Measurements from ENCODE around the gene INVS.
"Not testable (repeated sequence)": the region's sequence is repeated elsewhere in the genome, so short reads cannot be mapped to it uniquely, and the experiment has no call there.

Gene INVS

GRCh38 chr9:100091650-100092049 lies 7.4 kb upstream of the INVS start:
- DNase-seq: no peak
- no peak for TF ChIP-seq POLR2A (IDR thresholded peaks at IDR 0.05; ENCODE audit: low read length)
- no peak for TF ChIP-seq GATA1 (IDR thresholded peaks at IDR 0.05; ENCODE audit: low read depth, low read length)

GRCh38 chr9:100092066-100092465 lies 7.0 kb upstream of the INVS start:
- DNase-seq: peak in 1 of 2 experiments; percentile 32
- no peak for TF ChIP-seq GATA1 (IDR thresholded peaks at IDR 0.05; ENCODE audit: low read depth, low read length)
- no peak for TF ChIP-seq POLR2A (IDR thresholded peaks at IDR 0.05; ENCODE audit: low read length)

DNA sequence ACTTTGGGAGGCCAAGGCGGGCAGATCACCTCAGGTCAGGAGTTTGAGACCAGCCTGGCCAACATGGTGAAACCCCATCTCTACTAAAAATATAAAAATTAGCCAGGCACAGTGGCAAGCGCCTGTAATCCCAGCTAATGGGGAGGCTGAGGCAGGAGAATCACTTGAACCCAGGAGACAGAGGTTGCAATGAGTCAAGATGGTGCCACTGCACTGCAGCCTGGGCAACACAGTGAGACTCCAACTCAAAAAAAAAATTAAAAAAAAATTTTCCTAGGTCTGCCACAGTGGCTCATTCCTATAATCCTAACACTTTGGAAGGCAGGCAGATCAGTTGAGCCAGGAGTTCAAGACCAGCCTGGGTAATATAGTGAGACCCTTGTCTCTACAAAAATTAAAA lies 4.6 kb upstream of the INVS start:
- not testable (repeated sequence) for DNase-seq

DNA sequence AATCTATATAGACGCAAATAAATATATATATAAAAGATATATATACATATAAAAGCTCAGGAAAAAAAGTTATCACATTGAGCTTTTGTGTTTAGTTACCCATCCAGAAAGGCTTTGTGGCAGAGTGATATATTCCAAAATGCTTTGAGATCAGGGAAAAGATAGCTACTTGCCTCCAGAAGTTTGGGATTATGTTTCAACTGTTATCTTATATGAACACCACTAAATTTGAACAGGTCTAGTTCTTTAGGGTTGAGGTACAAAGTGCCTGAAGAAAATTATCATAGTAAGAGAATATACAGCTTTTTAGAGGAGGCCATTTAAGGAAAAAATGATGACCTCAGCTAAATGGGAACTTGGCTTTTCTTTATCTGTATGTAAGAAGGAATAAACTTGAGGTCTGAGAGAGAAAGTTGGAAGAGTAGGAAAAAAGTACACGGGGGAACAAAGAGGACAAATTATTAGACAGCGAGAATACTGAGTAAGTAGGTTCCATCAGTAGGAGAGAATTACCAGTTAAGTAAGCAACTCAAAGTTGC lies 2.6 kb upstream of the INVS start:
- TF ChIP-seq POLR2A (IDR thresholded peaks at IDR 0.05; ENCODE audit: low read length): no peak
- TF ChIP-seq GATA1 (IDR thresholded peaks at IDR 0.05; ENCODE audit: low read depth, low read length): no peak
- DNase-seq: peak in 1 of 2 experiments; percentile 12

DNA sequence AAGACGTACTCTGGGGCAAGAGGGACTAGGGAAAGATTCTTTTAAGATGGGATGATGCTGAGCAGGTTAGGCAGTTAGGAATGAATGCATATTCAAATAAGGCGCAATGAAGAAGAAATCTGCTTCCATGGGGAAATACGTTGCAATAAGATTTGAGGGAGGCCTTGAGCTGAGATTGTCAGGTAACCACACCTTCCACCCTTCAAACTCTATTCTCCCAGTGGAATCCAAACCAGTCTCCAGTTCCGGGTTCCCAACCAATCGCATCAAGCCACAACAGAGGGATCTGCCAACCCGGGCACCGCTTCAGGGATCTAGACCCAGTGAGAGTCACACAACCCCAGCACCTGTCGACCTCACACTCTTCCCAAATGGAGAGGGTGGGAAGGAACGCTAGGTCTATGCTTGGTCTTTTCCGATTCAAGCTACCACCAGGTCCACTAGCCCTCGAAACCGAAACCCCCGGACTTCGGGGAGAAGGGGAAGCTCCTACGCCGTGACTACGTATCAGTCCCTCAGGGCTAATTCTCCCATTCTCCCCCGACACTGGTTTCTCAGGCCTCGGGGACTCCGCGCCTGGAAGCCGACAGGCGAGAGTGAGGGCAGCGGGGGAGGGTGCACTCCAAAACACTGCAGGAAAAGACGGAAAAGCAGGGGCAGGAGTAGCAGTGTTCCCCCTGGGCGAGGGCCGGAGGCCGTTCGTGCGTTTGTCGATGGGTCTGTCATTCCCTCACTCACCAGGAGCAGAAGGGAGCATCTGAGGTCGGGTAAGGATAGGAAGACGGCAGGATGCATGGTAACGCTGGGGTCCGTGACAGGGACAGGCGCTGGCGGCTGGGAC lies 777 bp upstream of the INVS start:
- no peak for TF ChIP-seq POLR2A (IDR thresholded peaks at IDR 0.05; ENCODE audit: low read length)
- TF ChIP-seq GATA1 (IDR thresholded peaks at IDR 0.05; ENCODE audit: low read depth, low read length): no peak
- peak; percentile 68 to 77 for DNase-seq

- no peak for DNase-seq
- TF ChIP-seq GATA1 (IDR thresholded peaks at IDR 0.05; ENCODE audit: low read depth, low read length) (no peak), POLR2A (IDR thresholded peaks at IDR 0.05; ENCODE audit: low read length) (no peak)
Measured at GRCh38 chr9:100099722-100100042, 639 bp downstream of the INVS start.

GRCh38 chr9:100100146-100100667 lies 1.2 kb downstream of the INVS start:
- TF ChIP-seq GATA1 (IDR thresholded peaks at IDR 0.05; ENCODE audit: low read depth, low read length) (no peak), POLR2A (IDR thresholded peaks at IDR 0.05; ENCODE audit: low read length) (no peak)
- DNase-seq: peak; percentile 64 to 71

- peak; percentile 86 to 92 for DNase-seq
- TF ChIP-seq GATA1 (IDR thresholded peaks at IDR 0.05; ENCODE audit: low read depth, low read length) (peak; percentile 73), POLR2A (IDR thresholded peaks at IDR 0.05; ENCODE audit: low read length) (no peak)
Measured at GRCh38 chr9:100101608-100102007, 2.6 kb downstream of the INVS start.

DNA sequence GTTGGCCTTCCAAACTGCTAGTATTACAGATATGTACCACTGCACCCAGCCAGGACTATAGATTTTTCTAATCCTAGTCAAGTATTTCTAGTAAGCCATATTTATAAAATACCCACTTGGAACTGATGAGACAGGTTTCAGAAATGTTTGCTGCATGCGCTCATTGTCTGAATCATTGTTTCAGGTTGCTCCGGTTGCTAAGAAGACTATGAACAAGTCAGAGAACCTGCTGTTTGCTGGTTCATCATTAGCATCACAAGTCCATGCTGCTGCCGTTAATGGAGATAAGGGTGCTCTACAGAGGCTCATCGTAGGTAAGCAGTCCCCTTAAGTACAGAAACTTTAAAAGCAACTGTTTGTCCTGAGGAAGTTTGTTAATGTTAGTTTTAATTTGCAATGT lies 5.3 kb downstream of the INVS start:
- no peak for TF ChIP-seq POLR2A (IDR thresholded peaks at IDR 0.05; ENCODE audit: low read length)
- DNase-seq: no peak

GRCh38 chr9:100105861-100106260 lies 6.8 kb downstream of the INVS start:
- TF ChIP-seq GATA1 (IDR thresholded peaks at IDR 0.05; ENCODE audit: low read depth, low read length) (no peak), POLR2A (IDR thresholded peaks at IDR 0.05; ENCODE audit: low read length) (no peak)
- DNase-seq: no peak

- no peak for DNase-seq
- TF ChIP-seq POLR2A (IDR thresholded peaks at IDR 0.05; ENCODE audit: low read length): no peak
- no peak for TF ChIP-seq GATA1 (IDR thresholded peaks at IDR 0.05; ENCODE audit: low read depth, low read length)
Measured at GRCh38 chr9:100106616-100107015, 7.6 kb downstream of the INVS start.

DNA sequence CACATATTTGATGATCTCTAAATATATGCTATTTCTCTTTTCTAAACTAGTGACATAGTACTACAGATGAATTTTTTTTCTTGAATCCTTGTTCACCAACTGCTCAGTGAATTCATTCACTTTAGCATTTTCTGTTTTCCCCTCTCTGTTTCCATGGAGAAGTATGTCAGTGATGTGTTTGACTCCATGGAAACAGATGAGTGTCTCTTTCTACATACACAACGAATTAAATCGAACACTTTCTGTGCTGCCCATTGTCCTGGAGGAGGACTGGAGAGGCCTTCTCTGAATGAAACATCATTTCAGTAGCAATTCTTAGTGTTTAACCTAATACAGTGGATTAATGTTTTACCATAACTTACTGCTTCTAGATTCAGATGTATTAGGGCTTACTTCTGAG lies 9.5 kb downstream of the INVS start:
- TF ChIP-seq POLR2A (IDR thresholded peaks at IDR 0.05; ENCODE audit: low read length) (no peak), GATA1 (IDR thresholded peaks at IDR 0.05; ENCODE audit: low read depth, low read length) (no peak)
- DNase-seq: peak in 1 of 2 experiments; percentile 12

- TF ChIP-seq POLR2A (IDR thresholded peaks at IDR 0.05; ENCODE audit: low read length) (no peak), GATA1 (IDR thresholded peaks at IDR 0.05; ENCODE audit: low read depth, low read length) (no peak)
- no peak for DNase-seq
Measured at GRCh38 chr9:100111235-100111634, 12.2 kb downstream of the INVS start.

- peak in 1 of 2 experiments; percentile 56 for DNase-seq
- no peak for TF ChIP-seq POLR2A (IDR thresholded peaks at IDR 0.05; ENCODE audit: low read length)
- TF ChIP-seq GATA1 (IDR thresholded peaks at IDR 0.05; ENCODE audit: low read depth, low read length): no peak
Measured at GRCh38 chr9:100112677-100113336, 13.8 kb downstream of the INVS start.

DNA sequence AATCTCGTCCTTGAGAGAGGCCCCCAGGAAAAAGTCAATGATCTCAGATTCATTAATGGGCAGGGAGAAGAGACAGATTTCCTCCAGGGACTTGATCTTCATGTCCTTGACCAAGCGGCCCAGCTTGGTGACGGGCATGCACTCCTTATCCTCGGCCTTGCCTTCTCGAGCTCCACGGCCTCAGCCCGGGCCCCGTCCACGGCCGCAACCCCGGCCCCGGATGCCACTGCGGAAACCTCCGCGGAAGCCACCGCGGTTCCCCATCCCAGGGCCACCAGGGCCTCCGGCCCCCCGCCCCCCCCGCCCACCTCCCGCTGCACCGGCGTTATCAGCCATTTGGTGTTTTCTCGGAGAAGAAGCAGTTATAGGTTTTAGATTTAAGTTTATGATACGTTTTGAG lies 18.3 kb downstream of the INVS start:
- TF ChIP-seq GATA1 (IDR thresholded peaks at IDR 0.05; ENCODE audit: low read depth, low read length) (no peak), POLR2A (IDR thresholded peaks at IDR 0.05; ENCODE audit: low read length) (no peak)

More for the DNA sequence above, 18.3 kb downstream of the INVS start:
- no peak for DNase-seq

All from erythroblast (primary cell).